ENCODE measurements around the gene ALPG.
A peak's percentile ranks its signal among the peaks of the same experiment; 100 is the strongest.
"Not testable (repeated sequence)": the region's sequence is repeated elsewhere in the genome, so short reads cannot be mapped to it uniquely, and the experiment has no call there.

The ALPG gene

GRCh38 chr2:232441147-232441651, 34.6 kb downstream of the ALPG start:
- no peak overlapping the region for H3K4me3 Mint-ChIP-seq
- peaks cover 13% of the 10 kb centered on the region for H3K27me3 Mint-ChIP-seq
- CTCF ChIA-PET = interaction anchor here (0.8 to 3.0 kb wide), 3 partner anchors 106 to 540 kb away, joined by 3 to 12 read pairs (median 7); no protein-coding TSS in a partner anchor
- no peaks in the 10 kb centered on the region for H3K4me1 Mint-ChIP-seq
- H3K27ac Mint-ChIP-seq = no peak overlapping the region
- H3K9me3 Mint-ChIP-seq = no peaks in the 10 kb centered on the region
- DNase-seq = no peak
- H3K36me3 Mint-ChIP-seq = no peaks in the 10 kb centered on the region

DNA sequence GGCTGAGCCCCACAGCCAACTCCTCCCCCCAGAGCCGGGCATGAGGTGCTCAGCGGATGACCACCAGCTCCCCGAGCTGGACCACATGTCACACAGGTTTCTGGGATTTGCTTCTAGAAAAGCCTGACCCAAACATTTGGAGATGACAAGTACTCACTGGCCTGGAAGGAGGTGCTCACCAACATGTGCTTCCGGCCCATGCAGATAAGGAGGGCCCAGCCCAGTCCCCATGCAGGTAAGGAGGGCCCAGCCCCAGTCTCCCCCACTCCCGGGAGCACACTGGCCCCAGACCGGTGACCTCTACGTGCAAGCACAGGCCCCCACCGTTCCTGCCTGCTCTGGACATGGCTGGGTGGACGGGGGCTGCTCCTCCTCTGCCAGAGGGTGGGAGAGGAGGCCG, 35.3 kb downstream of the ALPG start:
- H3K4me3 Mint-ChIP-seq, H3K27ac Mint-ChIP-seq, H3K4me1 Mint-ChIP-seq, CTCF ChIA-PET, H3K9me3 Mint-ChIP-seq, H3K36me3 Mint-ChIP-seq, DNase-seq: not testable (repeated sequence)
- H3K27me3 Mint-ChIP-seq = peaks cover 13% of the 10 kb centered on the region

DNA sequence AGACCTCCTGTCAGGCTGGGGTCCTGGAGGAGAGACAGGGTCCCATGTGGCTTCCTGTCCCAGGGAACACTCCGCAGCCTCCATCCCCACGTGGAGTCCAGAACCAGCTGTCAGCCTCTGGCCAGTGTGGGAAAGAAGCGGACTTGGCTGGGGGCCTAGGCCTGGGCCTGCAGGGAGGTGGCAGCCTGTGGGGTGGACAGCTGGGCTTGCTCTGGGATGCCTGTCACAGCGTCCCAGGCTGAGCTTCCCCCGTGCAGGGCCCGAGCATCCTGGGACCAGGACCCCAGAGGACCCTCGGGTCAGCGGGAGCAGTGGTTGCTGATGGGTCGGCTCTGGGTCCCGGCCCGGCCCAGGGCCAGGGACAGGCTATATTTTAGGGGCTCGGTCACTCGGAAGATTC, 35.8 kb downstream of the ALPG start:
- H3K4me3 Mint-ChIP-seq, H3K4me1 Mint-ChIP-seq, H3K36me3 Mint-ChIP-seq, H3K27ac Mint-ChIP-seq, CTCF ChIA-PET, DNase-seq, H3K9me3 Mint-ChIP-seq: not testable (repeated sequence)
- peaks cover 13% of the 10 kb centered on the region for H3K27me3 Mint-ChIP-seq

GRCh38 chr2:232443047-232443446, 36.4 kb downstream of the ALPG start:
- H3K27me3 Mint-ChIP-seq = peaks cover 13% of the 10 kb centered on the region
- CTCF ChIA-PET, H3K4me3 Mint-ChIP-seq, H3K4me1 Mint-ChIP-seq, H3K36me3 Mint-ChIP-seq, H3K27ac Mint-ChIP-seq, DNase-seq, H3K9me3 Mint-ChIP-seq: not testable (repeated sequence)

DNA sequence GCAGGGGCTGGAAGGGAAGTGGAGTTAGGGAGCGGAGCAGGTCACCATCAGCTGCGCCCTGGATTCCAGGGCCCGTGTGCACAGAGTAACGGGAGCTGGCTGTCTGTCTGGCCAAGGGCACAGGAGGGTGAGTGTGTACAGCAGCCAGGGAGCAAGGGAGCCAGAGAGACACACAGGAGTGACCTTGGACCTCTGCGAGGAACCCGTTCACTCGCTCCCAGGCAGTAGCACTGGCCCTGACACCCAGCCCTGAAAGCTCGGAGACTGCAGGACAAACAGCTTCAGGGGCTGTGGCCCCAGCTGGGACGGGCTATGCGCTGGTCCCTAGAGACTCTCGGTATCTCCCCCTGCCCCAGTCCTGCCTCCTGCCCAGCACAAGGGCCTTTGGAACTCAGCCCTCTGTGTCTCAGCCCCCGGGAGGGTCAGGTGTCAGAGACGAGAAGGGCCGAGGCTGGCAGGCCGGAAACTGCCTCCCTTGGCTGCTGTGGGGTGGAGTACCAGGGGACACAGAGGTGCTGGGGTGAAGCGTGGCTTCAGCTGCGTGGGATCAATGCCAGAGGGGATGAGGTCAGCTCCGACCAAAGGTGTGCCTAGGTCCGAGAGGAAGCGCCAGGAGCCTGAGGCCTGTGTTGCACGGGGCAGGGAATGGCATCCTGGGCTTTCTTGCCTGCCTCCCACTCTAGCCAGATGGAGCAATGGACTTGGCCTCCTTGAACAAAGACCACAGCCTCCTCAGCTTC, 37.2 kb downstream of the ALPG start:
- H3K27me3 Mint-ChIP-seq, DNase-seq, H3K4me3 Mint-ChIP-seq, H3K27ac Mint-ChIP-seq, H3K36me3 Mint-ChIP-seq, H3K4me1 Mint-ChIP-seq, H3K9me3 Mint-ChIP-seq: not testable (repeated sequence)
- CTCF ChIA-PET = interaction anchor here (0.8 to 1.2 kb wide), 3 partner anchors 78 to 543 kb away, joined by 3 to 5 read pairs (median 4); no protein-coding TSS in a partner anchor

GRCh38 chr2:232444409-232445148, 37.9 kb downstream of the ALPG start:
- Mint-ChIP-seq H3K36me3 (no peaks in the 10 kb centered on the region), H3K9me3 (no peaks in the 10 kb centered on the region), H3K27ac (no peak overlapping the region), H3K4me3 (no peak overlapping the region), H3K27me3 (peaks cover 9% of the 10 kb centered on the region), H3K4me1 (peaks cover 3% of the 10 kb centered on the region)
- DNase-seq = peak; percentile 78
- CTCF ChIA-PET = interaction anchor here (0.8 to 1.2 kb wide), 5 partner anchors 20 to 544 kb away, joined by 3 to 5 read pairs (median 4); partner anchors contain the start of gene PRSS56

- peaks cover 16% of the 10 kb centered on the region for H3K27me3 Mint-ChIP-seq
- not testable (repeated sequence) for DNase-seq, H3K9me3 Mint-ChIP-seq, H3K36me3 Mint-ChIP-seq, H3K4me3 Mint-ChIP-seq, H3K27ac Mint-ChIP-seq, H3K4me1 Mint-ChIP-seq
- CTCF ChIA-PET = interaction anchor here (0.8 to 1.2 kb wide), 3 partner anchors 19 to 76 kb away, joined by 3 to 4 read pairs (median 3); partner anchors contain the start of gene PRSS56
These were observed 38.7 kb downstream of the ALPG start for GRCh38 chr2:232445149-232445885.

DNA sequence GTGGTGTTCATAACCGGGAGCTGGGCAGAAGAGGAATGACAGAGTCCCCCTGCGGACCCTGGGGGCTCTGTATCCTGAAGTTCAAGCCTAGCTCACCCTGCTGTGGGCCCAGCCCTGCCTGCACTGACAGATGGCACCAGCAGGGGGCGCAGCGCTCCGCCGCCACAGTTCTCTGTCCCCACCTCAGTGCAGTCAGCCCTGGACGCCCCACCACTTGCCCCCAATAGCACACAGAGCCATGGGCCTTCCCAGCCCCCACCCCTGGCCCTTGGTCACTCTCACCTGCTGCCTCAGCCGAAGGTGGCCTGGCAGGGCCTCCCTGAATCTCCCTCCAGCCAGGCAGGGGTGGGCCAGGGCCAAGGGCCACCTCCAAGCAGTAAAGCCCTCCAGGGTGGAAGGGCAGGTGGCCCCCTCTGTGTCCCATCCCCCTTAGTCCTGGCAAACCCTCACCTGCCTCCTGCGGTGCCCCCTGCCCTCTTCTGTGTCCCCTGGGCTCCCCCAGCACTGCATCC, 39.7 kb downstream of the ALPG start:
- not testable (repeated sequence) for H3K4me1 Mint-ChIP-seq, H3K4me3 Mint-ChIP-seq, H3K9me3 Mint-ChIP-seq, H3K27ac Mint-ChIP-seq, DNase-seq, H3K36me3 Mint-ChIP-seq
- peaks cover 16% of the 10 kb centered on the region for H3K27me3 Mint-ChIP-seq
- CTCF ChIA-PET = interaction anchor here (2.6 kb wide), 1 partner anchor 75 kb away, joined by 14 read pairs; the partner anchor contains the start of gene PRSS56

DNA sequence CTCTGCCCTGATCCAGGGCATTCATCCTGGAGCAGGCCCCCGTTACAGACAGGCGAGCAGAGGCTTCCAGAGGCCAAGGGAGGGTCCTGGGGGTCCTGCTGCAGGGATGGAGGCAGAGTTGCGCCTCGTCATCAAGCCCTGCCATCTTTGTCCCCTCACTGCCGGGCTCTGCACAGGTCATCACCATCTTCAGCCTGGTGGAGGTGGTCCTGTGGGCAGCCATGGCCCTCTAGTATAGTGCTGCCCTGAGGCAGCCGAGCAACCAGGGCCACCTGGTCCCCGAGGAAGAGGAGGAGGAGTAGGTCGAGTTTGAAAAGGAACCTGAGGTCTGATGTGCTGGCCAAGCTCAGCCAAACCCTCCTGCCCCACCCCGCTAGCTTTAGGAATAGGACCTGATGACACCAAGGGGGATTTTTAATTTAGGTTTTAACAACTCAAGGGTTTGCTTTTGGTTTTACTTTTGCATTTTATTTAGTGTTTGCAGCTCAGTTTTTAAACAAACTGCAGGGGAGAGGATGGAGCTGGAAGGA, 40.5 kb downstream of the ALPG start:
- Mint-ChIP-seq H3K9me3 (no peaks in the 10 kb centered on the region), H3K36me3 (no peaks in the 10 kb centered on the region), H3K4me1 (peaks cover 3% of the 10 kb centered on the region), H3K27me3 (peaks cover 19% of the 10 kb centered on the region), H3K27ac (no peak overlapping the region), H3K4me3 (no peak overlapping the region)
- CTCF ChIA-PET = interaction anchor here (0.7 to 2.6 kb wide), 7 partner anchors 12 to 111 kb away, joined by 3 to 14 read pairs (median 3); partner anchors contain the start of gene PRSS56
- DNase-seq = no peak

DNA sequence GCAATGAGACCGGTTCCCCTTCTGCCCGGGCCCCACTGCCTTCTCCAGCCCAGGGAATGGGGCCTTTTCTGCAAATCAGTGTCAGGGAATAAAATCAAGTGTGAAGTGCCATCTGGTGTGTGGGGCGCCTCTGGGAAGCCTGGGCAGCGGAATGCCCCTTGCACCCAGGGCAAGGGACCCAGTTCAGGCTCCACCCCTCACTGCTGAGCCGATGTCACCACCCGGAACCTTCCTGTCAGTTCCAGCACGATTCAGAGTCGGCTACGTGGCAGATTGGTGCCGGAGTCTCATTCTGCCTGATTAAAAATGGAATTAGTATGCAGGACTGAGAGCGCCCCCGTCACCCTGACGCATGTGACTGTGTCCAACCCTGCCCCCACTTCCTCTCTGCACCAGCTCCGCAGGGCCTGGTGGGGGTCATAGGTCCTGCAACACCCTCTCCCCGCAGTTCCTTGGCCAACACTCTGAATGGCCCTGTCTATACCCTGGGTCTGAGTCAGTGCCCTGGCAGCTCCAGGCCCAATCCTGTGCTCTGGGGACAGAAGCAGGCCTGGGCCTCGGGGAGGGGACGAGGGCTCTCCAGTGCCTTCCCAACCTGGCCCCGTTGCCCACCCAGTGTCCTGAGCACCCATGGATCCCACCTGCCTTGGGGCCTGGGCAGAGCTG, 41.1 kb downstream of the ALPG start:
- Mint-ChIP-seq H3K4me3 (no peak overlapping the region), H3K9me3 (no peaks in the 10 kb centered on the region), H3K27me3 (peaks cover 19% of the 10 kb centered on the region), H3K27ac (no peak overlapping the region), H3K36me3 (no peaks in the 10 kb centered on the region), H3K4me1 (peaks cover 3% of the 10 kb centered on the region)
- DNase-seq = no peak
- CTCF ChIA-PET = interaction anchor here (0.7 to 2.6 kb wide), 6 partner anchors 13 to 155 kb away, joined by 3 to 14 read pairs (median 4); partner anchors contain the start of gene PRSS56

DNA sequence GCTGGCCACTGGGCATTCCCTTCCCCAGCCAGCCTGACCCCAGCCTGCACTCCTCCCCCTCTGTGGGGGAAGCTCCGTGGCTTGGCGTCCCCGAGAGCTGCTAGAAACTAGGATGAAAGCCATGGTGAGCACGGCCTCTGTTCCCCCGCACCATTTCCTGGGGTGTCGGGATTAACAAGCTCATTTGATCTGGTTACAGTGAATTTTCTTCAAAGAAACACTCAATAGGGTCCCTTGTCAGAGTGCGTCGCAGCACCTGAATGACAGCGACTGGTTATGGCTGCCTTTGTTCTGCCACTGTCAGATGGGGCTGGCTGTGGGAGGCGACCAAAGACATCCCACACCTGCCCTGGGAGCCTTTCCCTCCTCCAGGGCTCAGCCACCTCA, 41.7 kb downstream of the ALPG start:
- CTCF ChIA-PET = interaction anchor here (0.7 to 2.6 kb wide), 4 partner anchors 20 to 155 kb away, joined by 3 to 14 read pairs (median 6); partner anchors contain the start of gene PRSS56
- H3K27ac Mint-ChIP-seq = no peak overlapping the region
- H3K4me1 Mint-ChIP-seq = peaks cover 3% of the 10 kb centered on the region
- H3K4me3 Mint-ChIP-seq = no peak overlapping the region
- H3K27me3 Mint-ChIP-seq = peaks cover 19% of the 10 kb centered on the region
- H3K9me3 Mint-ChIP-seq = no peaks in the 10 kb centered on the region
- H3K36me3 Mint-ChIP-seq = no peaks in the 10 kb centered on the region
- DNase-seq = no peak

DNA sequence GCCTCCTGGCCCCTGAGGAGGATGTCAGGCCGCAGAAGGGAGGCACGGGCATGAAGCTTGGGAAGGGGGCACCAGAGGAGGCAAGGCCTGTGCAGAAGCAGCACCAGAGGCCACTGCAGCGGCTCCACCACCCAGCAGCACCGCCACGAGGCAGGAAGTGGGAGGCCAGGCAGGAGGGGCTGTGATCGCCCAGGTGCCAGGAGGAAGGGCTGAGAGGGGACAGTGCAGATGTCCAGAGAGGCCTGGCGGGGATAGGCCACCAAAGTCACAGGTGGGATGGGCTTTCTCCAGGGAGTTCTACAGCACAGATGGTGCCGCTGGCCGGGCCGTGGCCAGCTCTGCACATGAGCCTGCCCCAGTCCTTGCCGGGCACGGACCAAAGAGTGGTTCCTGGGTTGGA, 43.3 kb downstream of the ALPG start:
- CTCF ChIA-PET = interaction anchor here (1.0 kb wide), 1 partner anchor 69 kb away, joined by 3 read pairs; no protein-coding TSS in a partner anchor
- Mint-ChIP-seq H3K27ac (no peak overlapping the region), H3K9me3 (no peaks in the 10 kb centered on the region), H3K4me1 (peaks cover 3% of the 10 kb centered on the region), H3K4me3 (no peak overlapping the region), H3K36me3 (no peaks in the 10 kb centered on the region), H3K27me3 (peaks cover 21% of the 10 kb centered on the region)
- DNase-seq = peak; percentile 12

DNA sequence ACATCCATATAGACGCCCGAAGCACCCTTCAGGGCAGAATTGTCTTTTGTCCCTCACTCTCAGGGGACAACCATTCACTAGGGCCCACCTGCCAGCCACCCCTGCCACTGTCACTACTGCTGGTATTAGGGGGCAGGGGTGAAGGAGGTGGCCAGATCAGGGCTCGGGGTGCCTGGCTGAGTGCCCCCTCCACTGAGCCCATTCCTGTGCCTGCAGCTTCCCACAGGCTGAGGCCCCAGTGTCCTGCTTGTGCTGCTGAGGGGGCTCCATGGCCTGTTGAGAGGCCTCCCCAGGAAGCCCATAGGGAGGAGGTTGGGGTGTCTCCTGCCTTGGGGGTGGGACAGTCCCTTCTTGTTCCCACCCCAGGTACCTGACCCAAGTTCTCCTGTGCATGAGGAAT, 45.0 kb downstream of the ALPG start:
- H3K9me3 Mint-ChIP-seq, H3K4me3 Mint-ChIP-seq, H3K36me3 Mint-ChIP-seq, H3K4me1 Mint-ChIP-seq, H3K27ac Mint-ChIP-seq: not testable (repeated sequence)
- DNase-seq = peak; percentile 9
- H3K27me3 Mint-ChIP-seq = peaks cover 26% of the 10 kb centered on the region
- CTCF ChIA-PET = interaction anchor here (1.2 kb wide), 1 partner anchor 551 kb away, joined by 3 read pairs; no protein-coding TSS in a partner anchor

Measured in activated naive CD4-positive, alpha-beta T cell treated with anti-CD3 and anti-CD28 coated beads, Interleukin-2, amount 10 ng/mL, durations not matched to agents 7 days and 5 days (primary cell).